Keratinocyte (primary cell): ENCODE measurements around the gene SLC6A9. TPM values are rescaled to one million over a fixed set of nuclear protein-coding genes. Genes with fewer than 3 reads are reported as not detected.
A peak's percentile ranks its signal among the peaks of the same experiment; 100 is the strongest.

ENCODE experiments used
- DNase-seq: peaks from one replicate; pipeline ENCODE4 v3.0.0-alpha.2; 2011; ENCODE audit warnings: low read depth, missing footprints, low spot score
- FAIRE-seq: peaks from 2 replicates; lab custom pipeline; 2011; peaks lifted over from hg19 to GRCh38; lab: Jason Lieb, UNC
- H2AFZ ChIP-seq: 2 replicates; pipeline ENCODE4 v1.6.0; 2012; ENCODE audit warnings: low read length, control low read depth, inconsistent platforms; ENCODE audit not compliant: control insufficient read depth
- H3K27ac ChIP-seq: 2 replicates; pipeline ENCODE4 v1.5.1; 2011; ENCODE audit warnings: low read length; ENCODE audit not compliant: control insufficient read depth, insufficient read depth
- H3K27me3 ChIP-seq: 3 replicates; pipeline ENCODE4 v1.6.0; 2011; ENCODE audit warnings: low read length; ENCODE audit not compliant: control insufficient read depth, insufficient read depth; ENCODE audit errors: extremely low read depth
- H3K36me3 ChIP-seq, 2 experiments: 2 replicates in 1 of 2; 3 replicates in 1 of 2; pipeline ENCODE4 v1.5.1; 2011; ENCODE audit warnings: low read length in 2 of 2, mild to moderate bottlenecking in 1 of 2; ENCODE audit not compliant: control insufficient read depth in 2 of 2, insufficient read depth in 2 of 2; ENCODE audit errors: extremely low read depth in 1 of 2
- H3K4me1 ChIP-seq: 3 replicates; pipeline ENCODE4 v1.5.1; 2011; ENCODE audit warnings: low read length; ENCODE audit not compliant: control insufficient read depth, insufficient read depth; ENCODE audit errors: extremely low read depth
- H3K4me2 ChIP-seq: 3 replicates; pipeline ENCODE4 v1.6.0; 2011; ENCODE audit warnings: low read depth, low read length; ENCODE audit not compliant: control insufficient read depth, insufficient read depth; ENCODE audit errors: extremely low read depth
- H3K4me3 ChIP-seq, 3 experiments: fragments of 200-600 bp in 1 of 3; sonication (generic) in 1 of 3; 2 replicates in 2 of 3; 3 replicates in 1 of 3; pipeline ENCODE4 v1.5.1; 2011 to 2016; ENCODE audit warnings: low read length in 3 of 3, mild to moderate bottlenecking in 3 of 3, control low read depth in 2 of 3, inconsistent platforms in 1 of 3, low read depth in 1 of 3, mixed read lengths in 1 of 3, mixed run types in 1 of 3, moderate library complexity in 1 of 3; ENCODE audit not compliant: control insufficient read depth in 2 of 3, insufficient read depth in 2 of 3; ENCODE audit errors: extremely low read depth in 1 of 3
- H3K79me2 ChIP-seq: 2 replicates; pipeline ENCODE4 v1.6.0; 2012; ENCODE audit warnings: low read length; ENCODE audit not compliant: control insufficient read depth, insufficient read depth
- H3K9ac ChIP-seq: 3 replicates; pipeline ENCODE4 v1.6.0; 2011; ENCODE audit warnings: low read length; ENCODE audit not compliant: control insufficient read depth, insufficient read depth; ENCODE audit errors: extremely low read depth
- H3K9me1 ChIP-seq: 3 replicates; pipeline ENCODE4 v1.6.0; 2011; ENCODE audit warnings: low read length; ENCODE audit not compliant: control insufficient read depth, insufficient read depth; ENCODE audit errors: extremely low read depth
- H3K9me3 ChIP-seq: 2 replicates; pipeline ENCODE4 v1.5.1; 2012; ENCODE audit warnings: low read depth, low read length; ENCODE audit not compliant: control insufficient read depth
- H4K20me1 ChIP-seq: 3 replicates; pipeline ENCODE4 v1.6.0; 2011; ENCODE audit warnings: low read length; ENCODE audit not compliant: control insufficient read depth, insufficient read depth; ENCODE audit errors: extremely low read depth
- EZH2 ChIP-seq: IDR thresholded peaks from one replicate; pipeline ENCODE4 v1.6.1; 2012; ENCODE audit warnings: inconsistent platforms, mild to moderate bottlenecking, low read length, moderate library complexity
- dilution Hi-C: fragments of 300-500 bp; cut with MboI; formaldehyde crosslinking; loops from one replicate; pipeline ENCODE4 v1.7.0; 2020; ENCODE audit warnings: low sequenced_read_pairs; ENCODE audit not compliant: extremely low pct_ligation_motif_present
- polyA plus RNA-seq, 5 experiments: library from polyadenylated mRNA; depleted of rRNA in 3 of 5; stranded (reverse) in 3 of 5; stranded (forward) in 1 of 5; unstranded in 1 of 5; fragments of >200 nt; gene quantifications; 1 replicate in 1 of 5; 2 replicates in 3 of 5; 3 replicates in 1 of 5; pipeline versions ENCODE4 v1.2.1 to v1.2.3, GENCODE V29; 2011 to 2012; ENCODE audit warnings: missing spikeins in 2 of 5, low read depth in 1 of 5, low replicate concordance in 1 of 5
- TF ChIP-seq, protein P1 (sequence below), 3 experiments: IDR thresholded peaks in 1 of 3; conservative IDR thresholded peaks in 1 of 3; optimal IDR thresholded peaks in 1 of 3; 2 replicates in 2 of 3; 3 replicates in 1 of 3; pipeline versions ENCODE3 to v1.5.1; 2011; ENCODE audit warnings: low read length in 3 of 3, mild to moderate bottlenecking in 3 of 3, moderate library complexity in 2 of 3, control low read depth in 1 of 3, inconsistent platforms in 1 of 3; ENCODE audit not compliant: insufficient read depth in 2 of 3; ENCODE audit errors: extremely low read depth in 1 of 3

The SLC6A9 gene
- polyA plus RNA-seq, 1 donor (not counting 4 experiments of a cell fraction or from before 2014, with no cell fraction given): 5.3 TPM

DNA sequence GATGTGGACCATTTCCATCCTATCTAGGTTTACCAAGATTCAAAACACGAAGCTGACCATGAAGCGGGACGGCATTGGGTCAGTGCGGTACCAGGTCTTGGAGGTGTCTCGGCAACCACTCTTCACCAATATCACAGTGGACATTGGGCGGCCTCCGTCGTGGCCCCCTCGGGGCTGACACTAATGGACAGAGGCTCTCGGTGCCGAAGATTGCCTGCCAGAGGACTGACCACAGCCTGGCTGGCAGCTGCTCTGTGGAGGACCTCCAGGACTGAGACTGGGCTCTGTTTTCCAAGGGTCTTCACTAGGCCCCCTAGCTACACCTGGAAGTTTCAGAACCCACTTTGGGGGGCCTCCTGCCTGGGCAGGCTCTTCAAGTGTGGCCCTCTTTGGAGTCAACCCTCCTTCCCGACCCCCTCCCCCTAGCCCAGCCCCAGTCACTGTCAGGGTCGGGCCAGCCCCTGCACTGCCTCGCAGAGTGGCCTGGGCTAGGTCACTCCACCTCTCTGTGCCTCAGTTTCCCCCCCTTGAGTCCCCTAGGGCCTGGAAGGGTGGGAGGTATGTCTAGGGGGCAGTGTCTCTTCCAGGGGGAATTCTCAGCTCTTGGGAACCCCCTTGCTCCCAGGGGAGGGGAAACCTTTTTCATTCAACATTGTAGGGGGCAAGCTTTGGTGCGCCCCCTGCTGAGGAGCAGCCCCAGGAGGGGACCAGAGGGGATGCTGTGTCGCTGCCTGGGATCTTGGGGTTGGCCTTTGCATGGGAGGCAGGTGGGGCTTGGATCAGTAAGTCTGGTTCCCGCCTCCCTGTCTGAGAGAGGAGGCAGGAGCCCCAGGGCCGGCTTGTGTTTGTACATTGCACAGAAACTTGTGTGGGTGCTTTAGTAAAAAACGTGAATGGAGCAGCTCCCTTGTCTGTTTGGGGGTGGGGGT, 40.7 kb downstream of the SLC6A9 start:
- Histone ChIP-seq H3K9ac (peak overlapping the region; percentile 83), H3K9me1 (no peaks in the 10 kb centered on the region), H3K79me2 (no peaks in the 10 kb centered on the region), H4K20me1 (no peaks in the 10 kb centered on the region), H3K36me3 (peaks cover 7 to 19% of the 10 kb centered on the region in 2 experiments), H3K4me3 (peak overlapping the region; percentile 58 to 68 (median 61)), H3K4me2 (peak overlapping the region; percentile 85), H3K4me1 (peaks cover 36% of the 10 kb centered on the region), H2AFZ (no peak overlapping the region), H3K9me3 (no peaks in the 10 kb centered on the region), H3K27ac (peak overlapping the region; percentile 90), H3K27me3 (no peaks in the 10 kb centered on the region)
- no peak for FAIRE-seq
- TF ChIP-seq, protein P1, sequence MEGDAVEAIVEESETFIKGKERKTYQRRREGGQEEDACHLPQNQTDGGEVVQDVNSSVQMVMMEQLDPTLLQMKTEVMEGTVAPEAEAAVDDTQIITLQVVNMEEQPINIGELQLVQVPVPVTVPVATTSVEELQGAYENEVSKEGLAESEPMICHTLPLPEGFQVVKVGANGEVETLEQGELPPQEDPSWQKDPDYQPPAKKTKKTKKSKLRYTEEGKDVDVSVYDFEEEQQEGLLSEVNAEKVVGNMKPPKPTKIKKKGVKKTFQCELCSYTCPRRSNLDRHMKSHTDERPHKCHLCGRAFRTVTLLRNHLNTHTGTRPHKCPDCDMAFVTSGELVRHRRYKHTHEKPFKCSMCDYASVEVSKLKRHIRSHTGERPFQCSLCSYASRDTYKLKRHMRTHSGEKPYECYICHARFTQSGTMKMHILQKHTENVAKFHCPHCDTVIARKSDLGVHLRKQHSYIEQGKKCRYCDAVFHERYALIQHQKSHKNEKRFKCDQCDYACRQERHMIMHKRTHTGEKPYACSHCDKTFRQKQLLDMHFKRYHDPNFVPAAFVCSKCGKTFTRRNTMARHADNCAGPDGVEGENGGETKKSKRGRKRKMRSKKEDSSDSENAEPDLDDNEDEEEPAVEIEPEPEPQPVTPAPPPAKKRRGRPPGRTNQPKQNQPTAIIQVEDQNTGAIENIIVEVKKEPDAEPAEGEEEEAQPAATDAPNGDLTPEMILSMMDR (optimal IDR thresholded peaks at IDR 0.05 in 1 of 3, IDR thresholded peaks at IDR 0.05 in 1 of 3, conservative IDR thresholded peaks at IDR 0.05 in 1 of 3; ENCODE audit: extremely low read depth in 1 of 3, insufficient read depth in 2 of 3, low read length in 3 of 3): peak in 1 of 3 experiments; percentile 32
- no peak for TF ChIP-seq EZH2
- no peak for DNase-seq
- dilution Hi-C loops: no loop called here

DNA sequence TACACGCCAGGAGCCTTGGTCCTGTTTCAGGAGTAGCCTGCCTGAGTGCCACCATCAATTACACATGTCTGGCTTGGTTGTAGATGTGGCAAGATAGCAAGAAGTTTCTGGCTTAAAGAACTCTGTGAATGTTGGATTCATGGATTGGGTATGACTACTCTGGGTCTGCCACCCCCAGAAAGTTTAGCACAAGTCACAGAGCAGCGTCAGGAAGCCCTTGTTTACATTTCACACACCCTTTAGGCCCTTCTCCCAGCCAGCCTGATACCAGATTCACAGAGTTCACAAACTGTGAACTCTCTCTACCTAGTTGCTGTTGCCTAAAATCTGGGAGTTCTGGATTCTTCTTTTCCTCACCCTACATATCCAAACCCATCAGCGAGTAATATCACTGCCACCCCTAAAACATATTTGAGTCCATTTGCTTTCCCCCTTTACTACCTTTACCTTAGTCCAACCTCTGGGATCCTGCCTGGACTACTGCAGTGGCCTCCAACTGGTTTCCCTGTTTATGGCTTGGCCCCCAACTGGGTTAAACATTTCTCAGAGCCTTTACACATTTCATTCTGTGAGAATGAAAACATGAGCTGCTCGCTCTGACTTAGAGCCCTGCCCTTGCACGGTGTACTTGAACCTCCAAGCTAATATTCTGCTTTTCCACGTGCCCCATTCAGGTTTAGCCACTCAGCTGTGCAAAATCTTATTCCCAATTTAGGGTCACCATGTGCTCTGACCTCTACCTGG, 43.9 kb downstream of the SLC6A9 start:
- no peak for DNase-seq
- Histone ChIP-seq H4K20me1 (no peaks in the 10 kb centered on the region), H3K9ac (no peak overlapping the region), H3K9me1 (no peaks in the 10 kb centered on the region), H3K27ac (no peak overlapping the region), H3K4me3 (no peak overlapping the region), H3K79me2 (peaks cover 22% of the 10 kb centered on the region), H3K4me1 (peaks cover 26% of the 10 kb centered on the region), H3K36me3 (peaks cover 20 to 40% of the 10 kb centered on the region in 2 experiments), H2AFZ (no peak overlapping the region), H3K4me2 (no peak overlapping the region), H3K27me3 (no peaks in the 10 kb centered on the region), H3K9me3 (no peaks in the 10 kb centered on the region)
- FAIRE-seq: peak; percentile 5
- TF ChIP-seq, protein P1 (optimal IDR thresholded peaks at IDR 0.05 in 1 of 3, IDR thresholded peaks at IDR 0.05 in 1 of 3, conservative IDR thresholded peaks at IDR 0.05 in 1 of 3; ENCODE audit: extremely low read depth in 1 of 3, insufficient read depth in 2 of 3, low read length in 3 of 3): no peak
- no peak for TF ChIP-seq EZH2
- dilution Hi-C loops: no loop called here
